Vagina (tissue), 2 donors: ENCODE results near the gene KRTAP10-4. TPM values are rescaled to one million over a fixed set of nuclear protein-coding genes. Genes with fewer than 3 reads are reported as not detected.
A peak's percentile ranks its signal among the peaks of the same experiment; 100 is the strongest.

ENCODE experiments used
- DNase-seq, 2 donors: peaks; one replicate each; pipeline ENCODE4 v3.0.0-alpha.2; 2017; ENCODE audit errors: extremely low spot score in 2 of 2
- H3K27ac ChIP-seq: fragments of 200-600 bp; sonication (generic); one replicate; pipeline ENCODE4 v1.5.1; 2019
- H3K27me3 ChIP-seq: fragments of 200-600 bp; sonication (generic); one replicate; pipeline ENCODE4 v1.5.1; 2019
- H3K36me3 ChIP-seq, 2 donors: fragments of 200-600 bp; sonication (generic); one replicate each; pipeline ENCODE4 v1.5.1; 2017 to 2019
- H3K4me1 ChIP-seq: fragments of 200-600 bp; sonication (generic); one replicate; pipeline ENCODE4 v1.5.1; 2019
- H3K4me3 ChIP-seq, 2 donors: fragments of 200-600 bp; sonication (generic); 1 replicate in 1 of 2; 2 replicates in 1 of 2; pipeline ENCODE4 v1.5.1; 2016 to 2019
- H3K9me3 ChIP-seq: fragments of 200-600 bp; sonication (generic); one replicate; pipeline ENCODE4 v1.5.1; 2019
- CTCF ChIP-seq, 3 experiments: fragments of 450-650 bp in 2 of 3; fragments of 200-600 bp in 1 of 3; sonication (generic) in 1 of 3; IDR thresholded peaks; one replicate each; pipeline ENCODE4 v1.5.1; 2017 to 2019; ENCODE audit warnings: antibody characterized with exemption in 3 of 3, mild to moderate bottlenecking in 2 of 3, moderate library complexity in 2 of 3
- POLR2A ChIP-seq, 2 donors: fragments of 450-650 bp; IDR thresholded peaks; one replicate each; pipeline ENCODE4 v1.6.1; 2017; ENCODE audit warnings: antibody characterized with exemption in 2 of 2, mild to moderate bottlenecking in 2 of 2, moderate library complexity in 2 of 2
- POLR2AphosphoS5 ChIP-seq, 2 donors: sonication (generic); formaldehyde crosslinking; IDR thresholded peaks; one replicate each; pipeline ENCODE4 v1.9.0; 2017; ENCODE audit warnings: antibody characterized with exemption in 2 of 2, mild to moderate bottlenecking in 2 of 2, low read depth in 1 of 2; ENCODE audit not compliant: insufficient read depth in 1 of 2
- intact Hi-C: fragments of 100-400 bp; cut with DNase I; formaldehyde crosslinking; loops from one replicate; pipeline ENCODE4 v1.15.1; 2023
- total RNA-seq: library from RNA; depleted of rRNA; stranded (reverse); fragments of >200 nt; gene quantifications from one replicate; pipeline ENCODE4 v1.2.3, GENCODE V29; 2016

The KRTAP10-4 gene
- total RNA-seq, 1 donor from 2014 or later: not detected

GRCh38 chr21:44558695-44559094, 14.8 kb upstream of the KRTAP10-4 start, which contains the start of gene KRTAP10-3:
TSS of gene KRTAP10-3 (minus strand) at chr21:44558795. CDS start at chr21:44558715, 80 bp downstream.
- no peaks in the 10 kb centered on the region for H3K27me3 ChIP-seq
- no peaks in the 10 kb centered on the region for H3K36me3 ChIP-seq
- no peak for TF ChIP-seq POLR2A (IDR thresholded peaks at IDR 0.05)
- H3K27ac ChIP-seq: no peak within 1 kb of the TSS
- no peaks in the 10 kb centered on the region for H3K9me3 ChIP-seq
- H3K4me1 ChIP-seq: no peaks in the 10 kb centered on the region
- H3K4me3 ChIP-seq: no peak within 1 kb of the TSS
- peak in 1 of 2 donors; percentile 75 for DNase-seq
- intact Hi-C loops: no loop called here

GRCh38 chr21:44564099-44564498, 9.4 kb upstream of the KRTAP10-4 start:
- Histone ChIP-seq H3K9me3 (no peaks in the 10 kb centered on the region), H3K27me3 (no peaks in the 10 kb centered on the region), H3K4me1 (no peaks in the 10 kb centered on the region), H3K4me3 (no peak overlapping the region), H3K36me3 (no peaks in the 10 kb centered on the region), H3K27ac (no peak overlapping the region)
- intact Hi-C loops: no loop called here
- no peak for DNase-seq
- no peak for TF ChIP-seq POLR2A (IDR thresholded peaks at IDR 0.05)
- no peak for TF ChIP-seq CTCF (IDR thresholded peaks at IDR 0.05)
- TF ChIP-seq POLR2AphosphoS5 (IDR thresholded peaks at IDR 0.05; ENCODE audit: insufficient read depth in 1 of 2, low read depth in 1 of 2): no peak

- intact Hi-C loops: no loop called here
- Histone ChIP-seq H3K4me3 (no peak overlapping the region), H3K27ac (no peak overlapping the region), H3K36me3 (no peaks in the 10 kb centered on the region), H3K27me3 (no peaks in the 10 kb centered on the region), H3K9me3 (no peaks in the 10 kb centered on the region), H3K4me1 (no peaks in the 10 kb centered on the region)
- DNase-seq: no peak
- TF ChIP-seq POLR2A (IDR thresholded peaks at IDR 0.05): no peak
- no peak for TF ChIP-seq CTCF (IDR thresholded peaks at IDR 0.05)
- no peak for TF ChIP-seq POLR2AphosphoS5 (IDR thresholded peaks at IDR 0.05; ENCODE audit: insufficient read depth in 1 of 2, low read depth in 1 of 2)
These were observed 8.5 kb upstream of the KRTAP10-4 start for GRCh38 chr21:44564886-44565598.

GRCh38 chr21:44566403-44566802, 7.1 kb upstream of the KRTAP10-4 start:
- TF ChIP-seq POLR2AphosphoS5 (IDR thresholded peaks at IDR 0.05; ENCODE audit: insufficient read depth in 1 of 2, low read depth in 1 of 2) (no peak), POLR2A (IDR thresholded peaks at IDR 0.05) (no peak), CTCF (IDR thresholded peaks at IDR 0.05) (no peak)
- intact Hi-C loops: no loop called here
- no peaks in the 10 kb centered on the region for H3K9me3 ChIP-seq
- no peak for DNase-seq
- H3K36me3 ChIP-seq: no peaks in the 10 kb centered on the region
- no peak overlapping the region for H3K4me3 ChIP-seq
- H3K4me1 ChIP-seq: no peaks in the 10 kb centered on the region
- H3K27ac ChIP-seq: no peak overlapping the region
- no peaks in the 10 kb centered on the region for H3K27me3 ChIP-seq

GRCh38 chr21:44567481-44568171, 5.9 kb upstream of the KRTAP10-4 start:
- TF ChIP-seq POLR2AphosphoS5 (IDR thresholded peaks at IDR 0.05; ENCODE audit: insufficient read depth in 1 of 2, low read depth in 1 of 2) (no peak), POLR2A (IDR thresholded peaks at IDR 0.05) (no peak), CTCF (IDR thresholded peaks at IDR 0.05) (no peak)
- Histone ChIP-seq H3K27ac (no peak overlapping the region), H3K4me1 (no peaks in the 10 kb centered on the region), H3K27me3 (no peaks in the 10 kb centered on the region), H3K4me3 (no peak overlapping the region), H3K9me3 (no peaks in the 10 kb centered on the region), H3K36me3 (no peaks in the 10 kb centered on the region)
- intact Hi-C loops: no loop called here
- peak; percentile 61 to 62 for DNase-seq
